GM23338 (cell line): ENCODE data around the gene CNOT4. TPM values are rescaled to one million over a fixed set of nuclear protein-coding genes. Genes with fewer than 3 reads are reported as not detected.

Experiments used
- ATAC-seq: fragments of 200-7000 bp; cut with Tn5 transposase; 3 replicates; pipeline ENCODE4 v1.9.1; 2020
- DNase-seq: peaks from one replicate; pipeline ENCODE4 v3.0.0-alpha.2; 2015; ENCODE audit warnings: low spot score
- H2AFZ ChIP-seq: fragments of 200-600 bp; sonication (generic); 2 replicates; pipeline ENCODE4 v1.8.0; 2016; ENCODE audit warnings: antibody characterized with exemption, mild to moderate bottlenecking, moderate library complexity
- H3F3A ChIP-seq: fragments of 200-600 bp; sonication (generic); replicated peaks from 2 replicates; pipeline ENCODE4 v1.8.0; 2017; ENCODE audit warnings: antibody characterized with exemption, mixed run types, low read depth
- H3K27ac ChIP-seq: fragments of 200-600 bp; sonication (generic); 2 replicates; pipeline ENCODE4 v1.6.1; 2016; ENCODE audit warnings: low read depth
- H3K27me3 ChIP-seq: fragments of 200-600 bp; sonication (generic); 2 replicates; pipeline ENCODE4 v1.8.0; 2016; ENCODE audit warnings: mild to moderate bottlenecking, mixed run types, moderate library complexity; ENCODE audit not compliant: insufficient read depth
- H3K36me3 ChIP-seq: fragments of 200-600 bp; sonication (generic); 2 replicates; pipeline ENCODE4 v1.8.0; 2016; ENCODE audit warnings: mild to moderate bottlenecking; ENCODE audit not compliant: insufficient read depth
- H3K4me1 ChIP-seq: fragments of 200-600 bp; sonication (generic); 2 replicates; pipeline ENCODE4 v1.8.0; 2016; ENCODE audit warnings: mild to moderate bottlenecking, moderate library complexity; ENCODE audit not compliant: insufficient read depth
- H3K4me2 ChIP-seq: fragments of 200-600 bp; sonication (generic); 2 replicates; pipeline ENCODE4 v1.7.1; 2017; ENCODE audit warnings: mixed run types
- H3K4me3 ChIP-seq: fragments of 200-600 bp; sonication (generic); 2 replicates; pipeline ENCODE4 v1.6.1; 2016; ENCODE audit warnings: mixed run types
- H3K79me2 ChIP-seq: fragments of 200-600 bp; sonication (generic); replicated peaks from 2 replicates; pipeline ENCODE4 v1.8.0; 2017; ENCODE audit warnings: mild to moderate bottlenecking; ENCODE audit not compliant: insufficient read depth
- H3K9me2 ChIP-seq: fragments of 200-600 bp; sonication (generic); 2 replicates; pipeline ENCODE4 v1.8.0; 2017; ENCODE audit not compliant: insufficient read depth
- H4K20me1 ChIP-seq: fragments of 200-600 bp; sonication (generic); replicated peaks from 2 replicates; pipeline ENCODE4 v1.8.0; 2017; ENCODE audit warnings: mild to moderate bottlenecking; ENCODE audit not compliant: insufficient read depth
- H3K27ac Mint-ChIP-seq: 2 replicates; pipeline ENCODE4 v1.8.0; 2020; ENCODE audit warnings: inconsistent platforms, mild to moderate bottlenecking, moderate library complexity, mixed read lengths
- H3K27me3 Mint-ChIP-seq: 3 replicates; pipeline ENCODE4 v1.8.0; 2022; ENCODE audit warnings: low read depth, mild to moderate bottlenecking, moderate library complexity, mixed read lengths, inconsistent platforms; ENCODE audit not compliant: insufficient read depth, poor library complexity
- H3K36me3 Mint-ChIP-seq: 3 replicates; pipeline ENCODE4 v1.8.0; 2021; ENCODE audit warnings: low read depth, mild to moderate bottlenecking, inconsistent platforms, moderate library complexity, mixed read lengths
- H3K4me1 Mint-ChIP-seq: 3 replicates; pipeline ENCODE4 v1.8.0; 2020; ENCODE audit warnings: mild to moderate bottlenecking, inconsistent platforms, mixed read lengths
- H3K4me3 Mint-ChIP-seq: 3 replicates; pipeline ENCODE4 v1.8.0; 2021; ENCODE audit warnings: moderate library complexity, mild to moderate bottlenecking, inconsistent platforms, mixed read lengths
- H3K9me3 Mint-ChIP-seq: 3 replicates; pipeline ENCODE4 v1.8.0; 2020; ENCODE audit warnings: moderate library complexity, mild to moderate bottlenecking, inconsistent platforms, mixed read lengths
- CREB1 ChIP-seq: fragments of 250-450 bp; sonication (Bioruptor Pico); IDR thresholded peaks from 2 replicates; pipeline ENCODE4 v1.5.0; 2020; ENCODE audit warnings: low read depth, mild to moderate bottlenecking, moderate library complexity
- JUNB ChIP-seq: IDR thresholded peaks from one replicate; pipeline ENCODE4 v1.6.1; 2016; ENCODE audit warnings: antibody characterized with exemption; ENCODE audit not compliant: unreplicated experiment
- NANOG ChIP-seq: IDR thresholded peaks from 2 replicates; pipeline ENCODE4 v1.6.1; 2016; ENCODE audit warnings: antibody characterized with exemption, borderline replicate concordance
- STAT1 ChIP-seq: IDR thresholded peaks from one replicate; pipeline ENCODE4 v1.6.1; 2016; ENCODE audit warnings: antibody characterized with exemption; ENCODE audit not compliant: unreplicated experiment
- ZNF114 ChIP-seq: fragments of 250-450 bp; sonication (Bioruptor Pico); IDR thresholded peaks from 2 replicates; pipeline ENCODE4 v1.5.0; 2020; ENCODE audit warnings: mild to moderate bottlenecking, moderate library complexity
- polyA plus RNA-seq: library from polyadenylated mRNA; unstranded; fragments of >200 nt; fragmentation: Nextera tagmentation; extraction: Ambion mirVana; gene quantifications from 2 replicates; pipeline ENCODE4 v1.2.1, GENCODE V29; 2016
- total RNA-seq: library from RNA; depleted of rRNA; stranded (reverse); fragments of >200 nt; shearing (Covaris generic); gene quantifications from 2 replicates; pipeline ENCODE4 v1.2.3, GENCODE V29; 2014
- TF ChIP-seq, protein P1 (sequence below): IDR thresholded peaks from one replicate; pipeline ENCODE4 v1.6.1; 2018; ENCODE audit warnings: antibody characterized with exemption; ENCODE audit not compliant: unreplicated experiment
- TF ChIP-seq, protein P2 (sequence below), 2 experiments: fragments of 200-600 bp in 1 of 2; sonication (generic) in 1 of 2; conservative IDR thresholded peaks; 2 replicates each; pipeline versions ENCODE4 v1.5.1 to v1.6.1; 2016 to 2017; ENCODE audit warnings: antibody characterized with exemption in 2 of 2, low read depth in 2 of 2, mild to moderate bottlenecking in 2 of 2, moderate library complexity in 1 of 2

The CNOT4 gene
- total and polyA plus RNA-seq, 2 experiments from 2014 or later = 18.9 to 26.2 TPM

DNA sequence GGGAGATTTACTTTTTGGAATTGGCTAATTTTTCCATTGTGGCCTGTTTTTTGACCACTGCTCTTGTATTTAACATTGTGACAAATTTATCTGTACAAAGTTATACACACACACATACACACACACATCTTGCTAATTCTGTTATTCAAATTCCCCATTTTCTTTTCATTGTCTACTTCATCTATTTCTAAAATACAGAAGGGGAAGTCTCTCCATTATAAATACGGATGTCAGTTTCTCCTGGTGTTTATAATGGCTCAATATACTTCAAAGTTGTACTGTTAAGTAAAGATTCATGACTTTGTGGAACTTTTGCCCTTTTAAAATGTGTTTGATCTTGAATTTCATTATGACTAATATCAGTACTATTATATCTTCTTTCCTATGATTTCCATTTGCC is 81.0 kb downstream of the CNOT4 start:
- Mint-ChIP-seq H3K4me1 (peaks cover 23% of the 10 kb centered on the region), H3K36me3 (no peaks in the 10 kb centered on the region; the same call in 2 of the 3 replicates), H3K27me3 (no peaks in the 10 kb centered on the region), H3K9me3 (no peaks in the 10 kb centered on the region), H3K4me3 (no peak overlapping the region), H3K27ac (no peak overlapping the region)
- DNase-seq (no peak), ATAC-seq (no peak)
- Histone ChIP-seq H4K20me1 (no peaks in the 10 kb centered on the region), H3K4me2 (no peak overlapping the region), H3K79me2 (peaks cover 40% of the 10 kb centered on the region), H3K27ac (peak overlapping the region; percentile 41), H3K4me3 (no peak overlapping the region), H3K4me1 (peaks cover 16% of the 10 kb centered on the region), H3K36me3 (no peaks in the 10 kb centered on the region), H3K27me3 (no peaks in the 10 kb centered on the region), H2AFZ (no peak overlapping the region), H3F3A (no peaks in the 10 kb centered on the region), H3K9me2 (no peaks in the 10 kb centered on the region)
- no peak for TF ChIP-seq NANOG
- TF ChIP-seq CREB1 (CRISPR knock-in tag) = no peak
- no peak for TF ChIP-seq STAT1
- no peak for TF ChIP-seq JUNB
- no peak for TF ChIP-seq ZNF114
- TF ChIP-seq, protein P1, sequence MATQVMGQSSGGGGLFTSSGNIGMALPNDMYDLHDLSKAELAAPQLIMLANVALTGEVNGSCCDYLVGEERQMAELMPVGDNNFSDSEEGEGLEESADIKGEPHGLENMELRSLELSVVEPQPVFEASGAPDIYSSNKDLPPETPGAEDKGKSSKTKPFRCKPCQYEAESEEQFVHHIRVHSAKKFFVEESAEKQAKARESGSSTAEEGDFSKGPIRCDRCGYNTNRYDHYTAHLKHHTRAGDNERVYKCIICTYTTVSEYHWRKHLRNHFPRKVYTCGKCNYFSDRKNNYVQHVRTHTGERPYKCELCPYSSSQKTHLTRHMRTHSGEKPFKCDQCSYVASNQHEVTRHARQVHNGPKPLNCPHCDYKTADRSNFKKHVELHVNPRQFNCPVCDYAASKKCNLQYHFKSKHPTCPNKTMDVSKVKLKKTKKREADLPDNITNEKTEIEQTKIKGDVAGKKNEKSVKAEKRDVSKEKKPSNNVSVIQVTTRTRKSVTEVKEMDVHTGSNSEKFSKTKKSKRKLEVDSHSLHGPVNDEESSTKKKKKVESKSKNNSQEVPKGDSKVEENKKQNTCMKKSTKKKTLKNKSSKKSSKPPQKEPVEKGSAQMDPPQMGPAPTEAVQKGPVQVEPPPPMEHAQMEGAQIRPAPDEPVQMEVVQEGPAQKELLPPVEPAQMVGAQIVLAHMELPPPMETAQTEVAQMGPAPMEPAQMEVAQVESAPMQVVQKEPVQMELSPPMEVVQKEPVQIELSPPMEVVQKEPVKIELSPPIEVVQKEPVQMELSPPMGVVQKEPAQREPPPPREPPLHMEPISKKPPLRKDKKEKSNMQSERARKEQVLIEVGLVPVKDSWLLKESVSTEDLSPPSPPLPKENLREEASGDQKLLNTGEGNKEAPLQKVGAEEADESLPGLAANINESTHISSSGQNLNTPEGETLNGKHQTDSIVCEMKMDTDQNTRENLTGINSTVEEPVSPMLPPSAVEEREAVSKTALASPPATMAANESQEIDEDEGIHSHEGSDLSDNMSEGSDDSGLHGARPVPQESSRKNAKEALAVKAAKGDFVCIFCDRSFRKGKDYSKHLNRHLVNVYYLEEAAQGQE = no peak
- TF ChIP-seq, protein P2, sequence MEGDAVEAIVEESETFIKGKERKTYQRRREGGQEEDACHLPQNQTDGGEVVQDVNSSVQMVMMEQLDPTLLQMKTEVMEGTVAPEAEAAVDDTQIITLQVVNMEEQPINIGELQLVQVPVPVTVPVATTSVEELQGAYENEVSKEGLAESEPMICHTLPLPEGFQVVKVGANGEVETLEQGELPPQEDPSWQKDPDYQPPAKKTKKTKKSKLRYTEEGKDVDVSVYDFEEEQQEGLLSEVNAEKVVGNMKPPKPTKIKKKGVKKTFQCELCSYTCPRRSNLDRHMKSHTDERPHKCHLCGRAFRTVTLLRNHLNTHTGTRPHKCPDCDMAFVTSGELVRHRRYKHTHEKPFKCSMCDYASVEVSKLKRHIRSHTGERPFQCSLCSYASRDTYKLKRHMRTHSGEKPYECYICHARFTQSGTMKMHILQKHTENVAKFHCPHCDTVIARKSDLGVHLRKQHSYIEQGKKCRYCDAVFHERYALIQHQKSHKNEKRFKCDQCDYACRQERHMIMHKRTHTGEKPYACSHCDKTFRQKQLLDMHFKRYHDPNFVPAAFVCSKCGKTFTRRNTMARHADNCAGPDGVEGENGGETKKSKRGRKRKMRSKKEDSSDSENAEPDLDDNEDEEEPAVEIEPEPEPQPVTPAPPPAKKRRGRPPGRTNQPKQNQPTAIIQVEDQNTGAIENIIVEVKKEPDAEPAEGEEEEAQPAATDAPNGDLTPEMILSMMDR (conservative IDR thresholded peaks at IDR 0.05; ENCODE audit: low read depth in 2 of 2) = no peak

DNA sequence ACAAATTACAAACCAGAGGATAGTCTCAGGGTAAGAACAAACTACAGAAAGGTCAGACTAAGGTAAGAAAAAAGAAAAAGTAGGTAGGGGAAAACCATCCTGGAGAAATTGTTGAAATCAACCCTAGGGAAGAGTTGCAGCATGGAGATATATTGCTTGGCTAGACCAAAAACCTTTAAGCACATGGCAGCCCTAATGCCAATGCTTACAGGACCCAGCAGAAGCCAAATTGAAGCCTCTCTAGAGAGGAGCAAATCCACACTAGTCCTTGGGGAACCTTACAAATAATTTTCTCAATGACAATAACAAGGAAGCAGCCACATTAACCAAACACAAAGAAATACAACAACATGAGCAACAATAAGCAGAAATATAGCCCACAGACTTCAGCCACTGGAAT is 81.9 kb downstream of the CNOT4 start:
- no peaks in the 10 kb centered on the region for H3K36me3 ChIP-seq
- H3K79me2 ChIP-seq = peaks cover 41% of the 10 kb centered on the region
- no peaks in the 10 kb centered on the region for H3K36me3 Mint-ChIP-seq
- no peak overlapping the region for H3K4me3 ChIP-seq
- H3K9me3 Mint-ChIP-seq = no peaks in the 10 kb centered on the region
- H3K27ac Mint-ChIP-seq = peak overlapping the region; percentile 58
- no peaks in the 10 kb centered on the region for H3F3A ChIP-seq
- peaks cover 16% of the 10 kb centered on the region for H3K4me1 ChIP-seq
- no peaks in the 10 kb centered on the region for H4K20me1 ChIP-seq
- H2AFZ ChIP-seq = no peak overlapping the region
- H3K9me2 ChIP-seq = no peaks in the 10 kb centered on the region
- H3K4me3 Mint-ChIP-seq = no peak overlapping the region
- no peak overlapping the region for H3K27ac ChIP-seq
- peak; percentile 30 for DNase-seq
- ATAC-seq = peak; percentile 78
- H3K4me1 Mint-ChIP-seq = peaks cover 23% of the 10 kb centered on the region
- peak overlapping the region; percentile 42 for H3K4me2 ChIP-seq
- H3K27me3 Mint-ChIP-seq = no peaks in the 10 kb centered on the region
- H3K27me3 ChIP-seq = no peaks in the 10 kb centered on the region
- TF ChIP-seq, protein P1 = no peak
- TF ChIP-seq, protein P2 (conservative IDR thresholded peaks at IDR 0.05; ENCODE audit: low read depth in 2 of 2) = no peak
